BE2C (cell line): ENCODE data around the gene FBXW2.

ENCODE experiments used
- DNase-seq: peaks from one replicate; pipeline ENCODE4 v3.0.0-alpha.2; 2020
- H3K27me3 ChIP-seq: fragments of 250-450 bp; sonication (Bioruptor Pico); 2 replicates; pipeline ENCODE4 v1.5.1; 2020; ENCODE audit warnings: mild to moderate bottlenecking
- H3K36me3 ChIP-seq: fragments of 250-450 bp; sonication (Bioruptor Pico); 2 replicates; pipeline ENCODE4 v1.5.1; 2020; ENCODE audit warnings: mild to moderate bottlenecking
- H3K4me1 ChIP-seq: fragments of 250-450 bp; sonication (Bioruptor Pico); 2 replicates; pipeline ENCODE4 v1.5.1; 2020
- H3K4me3 ChIP-seq: 2 replicates; pipeline ENCODE4 v1.5.1; 2011; ENCODE audit warnings: low read depth, low read length
- H3K9me3 ChIP-seq: fragments of 250-450 bp; sonication (Bioruptor Pico); 2 replicates; pipeline ENCODE4 v1.5.1; 2020
- TF ChIP-seq, protein P1 (sequence below): IDR thresholded peaks from 2 replicates; pipeline ENCODE4 v1.5.1; 2012; ENCODE audit warnings: mild to moderate bottlenecking, low read depth, low read length

Gene FBXW2

DNA sequence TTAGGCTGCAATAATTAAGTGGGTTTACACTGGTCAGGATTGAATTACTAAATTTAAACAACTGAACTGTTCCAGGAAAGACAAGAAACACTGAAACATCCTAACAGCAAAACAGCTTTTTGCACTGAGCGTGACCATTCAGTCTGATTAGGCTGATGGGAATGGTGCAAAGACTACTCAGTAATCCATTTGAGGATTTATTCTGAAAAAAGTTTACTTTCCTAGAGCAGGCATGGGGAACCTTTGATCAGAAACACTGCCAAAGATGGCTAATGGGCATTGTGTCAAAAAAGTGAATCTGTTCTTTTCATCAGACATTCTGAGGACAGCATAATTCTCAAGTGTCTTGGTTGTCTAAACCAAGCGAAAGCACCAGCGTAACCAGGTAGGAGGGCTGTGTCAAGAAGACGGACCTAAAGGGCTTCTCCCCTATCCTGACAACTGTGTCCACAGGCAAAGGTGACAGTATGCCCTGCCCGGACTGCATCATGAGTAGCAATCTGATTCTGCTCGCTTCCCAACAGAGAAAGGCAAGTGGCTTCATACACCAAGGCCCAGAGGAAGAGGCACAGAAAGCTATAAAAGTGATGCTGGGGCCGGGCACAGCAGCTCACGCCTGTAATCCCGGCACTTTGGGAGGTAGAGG, 33.3 kb downstream of the FBXW2 start:
- Histone ChIP-seq H3K4me3 (no peak overlapping the region), H3K9me3 (no peaks in the 10 kb centered on the region), H3K27me3 (no peaks in the 10 kb centered on the region), H3K36me3 (peaks cover 37% of the 10 kb centered on the region), H3K4me1 (no peaks in the 10 kb centered on the region)
- TF ChIP-seq, protein P1, sequence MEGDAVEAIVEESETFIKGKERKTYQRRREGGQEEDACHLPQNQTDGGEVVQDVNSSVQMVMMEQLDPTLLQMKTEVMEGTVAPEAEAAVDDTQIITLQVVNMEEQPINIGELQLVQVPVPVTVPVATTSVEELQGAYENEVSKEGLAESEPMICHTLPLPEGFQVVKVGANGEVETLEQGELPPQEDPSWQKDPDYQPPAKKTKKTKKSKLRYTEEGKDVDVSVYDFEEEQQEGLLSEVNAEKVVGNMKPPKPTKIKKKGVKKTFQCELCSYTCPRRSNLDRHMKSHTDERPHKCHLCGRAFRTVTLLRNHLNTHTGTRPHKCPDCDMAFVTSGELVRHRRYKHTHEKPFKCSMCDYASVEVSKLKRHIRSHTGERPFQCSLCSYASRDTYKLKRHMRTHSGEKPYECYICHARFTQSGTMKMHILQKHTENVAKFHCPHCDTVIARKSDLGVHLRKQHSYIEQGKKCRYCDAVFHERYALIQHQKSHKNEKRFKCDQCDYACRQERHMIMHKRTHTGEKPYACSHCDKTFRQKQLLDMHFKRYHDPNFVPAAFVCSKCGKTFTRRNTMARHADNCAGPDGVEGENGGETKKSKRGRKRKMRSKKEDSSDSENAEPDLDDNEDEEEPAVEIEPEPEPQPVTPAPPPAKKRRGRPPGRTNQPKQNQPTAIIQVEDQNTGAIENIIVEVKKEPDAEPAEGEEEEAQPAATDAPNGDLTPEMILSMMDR = no peak
- no peak for DNase-seq

DNA sequence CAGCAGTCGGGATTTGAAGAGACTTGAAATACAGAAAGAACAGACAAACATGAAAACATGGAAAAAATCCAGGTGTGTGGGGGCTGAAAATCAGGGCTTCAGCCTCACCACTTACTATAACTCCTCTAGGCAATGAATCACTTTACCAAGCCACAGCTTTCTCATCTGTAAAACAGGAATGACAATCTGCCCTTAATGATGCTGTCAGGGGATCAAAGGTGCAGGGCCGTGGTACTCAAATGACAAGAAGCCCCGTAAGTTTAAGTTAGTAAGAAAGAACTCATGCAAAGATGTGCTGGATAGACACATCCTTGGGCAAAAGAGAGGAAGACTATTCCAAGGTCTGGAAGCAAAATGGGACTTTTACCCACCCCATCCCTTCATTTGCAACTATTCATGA, 34.7 kb downstream of the FBXW2 start:
- TF ChIP-seq, protein P1 = no peak
- DNase-seq = no peak
- no peaks in the 10 kb centered on the region for H3K27me3 ChIP-seq
- no peaks in the 10 kb centered on the region for H3K9me3 ChIP-seq
- H3K4me1 ChIP-seq = no peaks in the 10 kb centered on the region
- H3K4me3 ChIP-seq = no peak overlapping the region
- H3K36me3 ChIP-seq = peaks cover 26% of the 10 kb centered on the region

DNA sequence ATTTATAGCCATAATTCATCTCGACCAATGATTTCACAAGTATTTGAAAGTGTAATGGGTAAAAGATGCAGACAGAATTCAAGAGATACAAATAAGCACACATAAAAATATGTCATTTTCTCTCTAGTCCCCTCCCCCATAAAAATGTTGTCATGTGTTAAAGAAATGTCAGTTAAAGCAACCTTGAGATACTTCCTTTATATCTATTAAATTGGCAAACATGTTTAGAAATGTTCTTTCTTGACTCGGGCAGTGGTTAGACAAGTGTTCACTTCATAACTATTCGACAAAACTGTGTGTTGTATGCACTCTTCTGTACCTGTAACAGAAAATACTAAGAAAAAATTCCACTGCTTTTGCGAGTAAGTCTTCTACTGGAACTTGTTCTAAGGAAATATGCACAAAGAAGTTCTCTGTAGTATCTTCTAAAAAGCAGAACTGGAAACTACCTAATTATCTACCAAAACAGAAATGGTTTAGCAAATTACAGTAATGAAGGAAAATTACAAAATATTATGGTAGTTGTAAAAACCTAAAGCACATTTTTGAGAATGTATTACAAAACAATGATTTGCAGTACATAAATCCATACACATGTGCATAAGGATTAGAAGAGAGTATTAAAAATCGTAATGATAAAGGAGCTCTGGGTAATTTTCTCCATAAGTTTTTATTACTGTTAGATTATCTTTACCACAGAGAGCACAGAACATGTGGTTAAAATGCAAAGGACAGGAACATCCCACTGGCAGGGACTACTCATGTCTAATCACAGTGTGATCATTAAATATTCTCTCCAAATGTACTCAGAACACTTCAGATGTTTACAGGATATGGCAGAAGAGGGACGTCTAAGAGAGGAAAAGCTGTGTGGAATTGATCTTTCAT, 35.9 kb downstream of the FBXW2 start:
- Histone ChIP-seq H3K36me3 (peaks cover 19% of the 10 kb centered on the region), H3K4me1 (no peaks in the 10 kb centered on the region), H3K27me3 (no peaks in the 10 kb centered on the region), H3K9me3 (no peaks in the 10 kb centered on the region), H3K4me3 (no peak overlapping the region)
- DNase-seq = no peak
- TF ChIP-seq, protein P1 = no peak

DNA sequence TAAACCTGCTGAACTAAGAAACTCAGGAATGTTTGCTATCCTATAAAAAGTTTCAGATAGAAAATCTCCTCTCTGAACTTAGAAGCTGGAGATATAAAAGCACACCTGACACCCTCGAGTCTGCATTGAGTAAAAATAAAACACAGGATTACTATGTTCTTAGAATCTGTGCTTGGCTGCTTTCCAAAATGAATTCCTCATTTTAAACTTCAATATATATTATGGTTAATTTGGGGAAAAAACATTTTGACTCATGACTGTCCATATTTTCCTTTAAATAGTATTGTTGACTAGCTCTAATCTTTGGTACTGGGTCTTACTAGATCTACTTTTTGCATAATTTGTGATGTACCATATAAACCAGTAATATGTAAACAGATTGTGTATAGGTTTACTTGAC, 36.7 kb downstream of the FBXW2 start:
- TF ChIP-seq, protein P1 = no peak
- Histone ChIP-seq H3K9me3 (no peaks in the 10 kb centered on the region), H3K27me3 (no peaks in the 10 kb centered on the region), H3K36me3 (peaks cover 16% of the 10 kb centered on the region), H3K4me1 (no peaks in the 10 kb centered on the region), H3K4me3 (no peak overlapping the region)
- DNase-seq = no peak

DNA sequence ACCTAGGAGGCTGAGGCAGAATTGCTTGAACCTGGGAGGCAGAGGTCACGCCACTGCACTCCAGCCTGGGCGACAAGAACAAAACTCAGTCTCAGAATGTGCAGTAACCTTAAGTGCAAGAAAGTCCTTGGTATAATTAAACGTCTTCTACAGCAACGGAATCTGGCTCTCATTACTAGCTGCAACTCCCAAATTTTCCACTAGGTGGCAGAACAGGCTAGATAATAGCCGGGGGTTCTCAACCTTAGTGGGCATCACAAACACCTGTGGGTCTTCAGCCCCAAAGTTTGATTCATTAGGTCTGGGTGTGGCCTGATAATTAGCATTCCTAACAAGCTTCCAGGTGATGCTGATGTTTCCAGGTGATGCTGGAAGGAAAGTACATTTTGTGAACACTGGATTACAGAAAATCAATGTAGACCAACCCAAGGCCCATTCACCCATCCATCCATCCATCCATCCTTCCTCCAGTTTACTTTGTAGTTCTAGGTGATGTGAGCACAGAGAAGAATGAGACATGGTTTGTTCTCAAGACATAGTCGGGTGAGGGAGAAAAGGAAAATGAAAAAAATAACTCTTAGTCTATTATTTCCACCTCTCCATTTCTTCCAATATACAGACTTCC, 37.3 kb downstream of the FBXW2 start:
- Histone ChIP-seq H3K9me3 (no peaks in the 10 kb centered on the region), H3K4me1 (no peaks in the 10 kb centered on the region), H3K4me3 (no peak overlapping the region), H3K27me3 (no peaks in the 10 kb centered on the region), H3K36me3 (peaks cover 10% of the 10 kb centered on the region)
- TF ChIP-seq, protein P1 = peak; percentile 89
- DNase-seq = peak; percentile 59
